AG09309 (cell line): ENCODE results near the gene TNFRSF18.

Experiments used
- DNase-seq: peaks from one replicate; pipeline ENCODE4 v3.0.0-alpha.2; 2010; ENCODE audit warnings: low read depth
- H3K4me3 ChIP-seq: 2 replicates; pipeline ENCODE4 v1.5.1; 2011; ENCODE audit warnings: mild to moderate bottlenecking, low read depth, low read length, moderate library complexity; ENCODE audit not compliant: control insufficient read depth
- CTCF ChIP-seq: IDR thresholded peaks from 2 replicates; pipeline ENCODE4 v1.5.1; 2011; ENCODE audit warnings: mild to moderate bottlenecking, low read depth, low read length, inconsistent platforms; ENCODE audit not compliant: insufficient read depth, control insufficient read depth; ENCODE audit errors: missing control alignments

TNFRSF18 gene

GRCh38 chr1:1153874-1154273, 52.5 kb downstream of the TNFRSF18 start:
- DNase-seq = no peak
- no peak overlapping the region for H3K4me3 ChIP-seq
- no peak for TF ChIP-seq CTCF
